A549 (cell line): ENCODE results near the gene FOCAD. TPM values are rescaled to one million over a fixed set of nuclear protein-coding genes. Genes with fewer than 3 reads are reported as not detected.
"Not testable (repeated sequence)": the region's sequence is repeated elsewhere in the genome, so short reads cannot be mapped to it uniquely, and the experiment has no call there.

Experiments
- ATAC-seq, 2 experiments: fragments of 200-7000 bp in 1 of 2; fragments of >200 bp in 1 of 2; cut with Nextera tagmentation in 1 of 2; cut with Tn5 transposase in 1 of 2; 3 replicates each; pipeline versions ENCODE4 v1.8.0 to v1.9.1; 2018 to 2020; ENCODE audit warnings: mild to moderate bottlenecking in 1 of 2, moderate library complexity in 1 of 2
- CTCF ChIA-PET: fragments of 300-600 bp; sonication (Branson Sonifier 250); formaldehyde crosslinking; extraction: SDS; loops from one replicate; lab custom pipeline; 2021; ENCODE audit warnings: antibody characterized with exemption, inconsistent platforms; lab: Yijun Ruan, JAX
- POLR2A ChIA-PET: fragments of 350-600 bp; formaldehyde crosslinking; extraction: SDS; loops from one replicate; lab custom pipeline; 2021; ENCODE audit warnings: antibody characterized with exemption, inconsistent platforms; lab: Yijun Ruan, JAX
- DNase-seq, 2 experiments: peaks; one replicate each; pipeline versions ENCODE4 v3.0.0 to v3.0.0-alpha.2; 2011 to 2016; ENCODE audit warnings: low read depth in 1 of 2, low spot score in 1 of 2
- FAIRE-seq: peaks from 2 replicates; lab custom pipeline; 2011; peaks lifted over from hg19 to GRCh38; lab: Jason Lieb, UNC
- H3K27ac ChIP-seq, 2 experiments: fragments of >200 bp; sonication (Bioruptor Twin); formaldehyde crosslinking; 3 replicates each; pipeline ENCODE4 v1.5.1; 2016 to 2017
- H3K4me1 ChIP-seq: fragments of >200 bp; sonication (Bioruptor Twin); formaldehyde crosslinking; 3 replicates; pipeline ENCODE4 v1.6.1; 2016
- H3K4me2 ChIP-seq: fragments of >200 bp; sonication (Bioruptor Twin); formaldehyde crosslinking; 3 replicates; pipeline ENCODE4 v1.6.1; 2016
- H3K4me3 ChIP-seq: fragments of >200 bp; sonication (Bioruptor Twin); formaldehyde crosslinking; 3 replicates; pipeline ENCODE4 v1.5.1; 2016
- H3K9me3 ChIP-seq: fragments of >200 bp; sonication (Bioruptor Twin); formaldehyde crosslinking; 3 replicates; pipeline ENCODE4 v1.6.1; 2016
- CHD2 ChIP-seq: fragments of 150-350 bp; IDR thresholded peaks from 2 replicates; pipeline ENCODE4 v1.6.1; 2014; ENCODE audit warnings: low read length; ENCODE audit not compliant: partially characterized antibody
- FOSB ChIP-seq: fragments of 250-450 bp; sonication (Bioruptor Pico); IDR thresholded peaks from 2 replicates; pipeline ENCODE4 v1.5.0; 2020; ENCODE audit warnings: mild to moderate bottlenecking, moderate library complexity
- FOSL2 ChIP-seq, 2 experiments: fragments of 450-650 bp in 1 of 2; fragments of >200 bp in 1 of 2; sonication (Bioruptor Twin) in 1 of 2; formaldehyde crosslinking; IDR thresholded peaks; 2 replicates each; pipeline versions ENCODE4 v1.5.0 to v1.6.1; 2016 to 2020; ENCODE audit warnings: mild to moderate bottlenecking in 1 of 2, moderate library complexity in 1 of 2
- HEYL ChIP-seq: fragments of 250-450 bp; sonication (Bioruptor Pico); IDR thresholded peaks from 2 replicates; pipeline ENCODE4 v1.8.0; 2021; ENCODE audit warnings: mild to moderate bottlenecking, moderate library complexity
- HOXA7 ChIP-seq: fragments of 250-450 bp; sonication (Bioruptor Pico); IDR thresholded peaks from 2 replicates; pipeline ENCODE4 v1.5.0; 2020; ENCODE audit warnings: mild to moderate bottlenecking, moderate library complexity
- HOXB13 ChIP-seq: fragments of 250-450 bp; sonication (Bioruptor Pico); IDR thresholded peaks from 2 replicates; pipeline ENCODE4 v1.5.0; 2020; ENCODE audit warnings: low read depth, mild to moderate bottlenecking, moderate library complexity
- KDM1A ChIP-seq: fragments of 200-600 bp; sonication (generic); IDR thresholded peaks from 2 replicates; pipeline ENCODE4 v1.6.1; 2016; ENCODE audit warnings: low read depth, mild to moderate bottlenecking
- MAZ ChIP-seq: fragments of 150-350 bp; IDR thresholded peaks from 2 replicates; pipeline ENCODE4 v1.6.1; 2014; ENCODE audit warnings: antibody characterized with exemption, low read depth, low read length, borderline replicate concordance
- MYC ChIP-seq: IDR thresholded peaks from 2 replicates; pipeline ENCODE4 v1.6.1; 2012; ENCODE audit warnings: mild to moderate bottlenecking, inconsistent platforms, low read length, improper control_type of control experiment, borderline replicate concordance
- NPAS2 ChIP-seq: fragments of 250-450 bp; sonication (Bioruptor Pico); IDR thresholded peaks from 2 replicates; pipeline ENCODE4 v1.8.0; 2022; ENCODE audit warnings: mild to moderate bottlenecking, moderate library complexity, borderline replicate concordance
- PBX3 ChIP-seq: IDR thresholded peaks from 2 replicates; pipeline ENCODE4 v1.6.1; 2012
- PHF8 ChIP-seq: fragments of 200-600 bp; sonication (generic); IDR thresholded peaks from 2 replicates; pipeline ENCODE4 v1.6.1; 2016; ENCODE audit warnings: low read depth, mild to moderate bottlenecking, antibody characterized with exemption, moderate library complexity, borderline replicate concordance
- POLR2A ChIP-seq: IDR thresholded peaks from 2 replicates; pipeline ENCODE4 v1.6.1; 2012; ENCODE audit warnings: mild to moderate bottlenecking, low read length
- RARB ChIP-seq: fragments of 250-450 bp; sonication (Bioruptor Pico); IDR thresholded peaks from 2 replicates; pipeline ENCODE4 v1.8.0; 2021; ENCODE audit warnings: mild to moderate bottlenecking, moderate library complexity
- RCOR1 ChIP-seq: fragments of 150-350 bp; IDR thresholded peaks from 2 replicates; pipeline ENCODE4 v1.6.1; 2014; ENCODE audit warnings: antibody characterized with exemption, low read length, low read depth
- REST ChIP-seq: fragments of 200-600 bp; sonication (generic); IDR thresholded peaks from 2 replicates; pipeline ENCODE4 v1.6.1; 2016; ENCODE audit warnings: antibody characterized with exemption, mild to moderate bottlenecking, moderate library complexity
- RFX5 ChIP-seq: fragments of 450-650 bp; IDR thresholded peaks from 2 replicates; pipeline ENCODE4 v1.7.1; 2014; ENCODE audit warnings: antibody characterized with exemption, mild to moderate bottlenecking, moderate library complexity
- SMC3 ChIP-seq: fragments of >200 bp; sonication (Bioruptor Twin); formaldehyde crosslinking; IDR thresholded peaks from 3 replicates; pipeline ENCODE4 v1.6.1; 2018; ENCODE audit warnings: inconsistent platforms
- SREBF2 ChIP-seq: fragments of 450-650 bp; IDR thresholded peaks from 2 replicates; pipeline ENCODE4 v1.6.1; 2014; ENCODE audit warnings: mild to moderate bottlenecking, moderate library complexity
- ZNF302 ChIP-seq: fragments of 250-450 bp; sonication (Bioruptor Pico); IDR thresholded peaks from 2 replicates; pipeline ENCODE4 v1.9.0; 2021; ENCODE audit warnings: inconsistent platforms, mild to moderate bottlenecking, moderate library complexity
- WGBS: methylation state at CpG from one replicate; pipeline ENCODE4 v1.1.6; 2017; ENCODE audit errors: missing lambda C conversion rate; 5-methylcytosine and 5-hydroxymethylcytosine counted together
- polyA plus RNA-seq, 4 experiments: library from polyadenylated mRNA; depleted of rRNA in 3 of 4; stranded (reverse); fragments of >200 nt; fragmentation: RNase III in 1 of 4; extraction: RNeasy Plus Mini Kit Qiagen cat#74134 plus additional on column Dnase treatment in 1 of 4; gene quantifications; 2 replicates in 3 of 4; 3 replicates in 1 of 4; pipeline ENCODE4 v1.2.3, GENCODE V29; 2011 to 2017

The FOCAD gene
- polyA plus RNA-seq, 2 of the 4 experiments (the other 2 are of a cell fraction), result 22.0 to 53.8 TPM

- CTCF ChIA-PET, result interaction anchor here (1.0 to 2.1 kb wide), 3 partner anchors 12 to 271 kb away, joined by 3 to 5 read pairs (median 4); no protein-coding TSS in a partner anchor
- no peak for FAIRE-seq
- no peak overlapping the region for H3K4me2 ChIP-seq
- TF ChIP-seq SMC3 (no peak), REST (no peak), ZNF302 (no peak), POLR2A (no peak), RFX5 (no peak)
- TF ChIP-seq, all 56 proteins: peak for 0
- WGBS, result 90% methylated on average over 6 of the region's 6 CpGs
- Histone ChIP-seq H3K4me1 (no peaks in the 10 kb centered on the region), H3K9me3 (no peaks in the 10 kb centered on the region), H3K27ac (no peak overlapping the region), H3K4me3 (no peak overlapping the region)
- ATAC-seq, result no peak
- no peak for DNase-seq
- POLR2A ChIA-PET, result no interaction called here
Observed at GRCh38 chr9:20670395-20670794, 13.7 kb upstream of the FOCAD start.

DNA sequence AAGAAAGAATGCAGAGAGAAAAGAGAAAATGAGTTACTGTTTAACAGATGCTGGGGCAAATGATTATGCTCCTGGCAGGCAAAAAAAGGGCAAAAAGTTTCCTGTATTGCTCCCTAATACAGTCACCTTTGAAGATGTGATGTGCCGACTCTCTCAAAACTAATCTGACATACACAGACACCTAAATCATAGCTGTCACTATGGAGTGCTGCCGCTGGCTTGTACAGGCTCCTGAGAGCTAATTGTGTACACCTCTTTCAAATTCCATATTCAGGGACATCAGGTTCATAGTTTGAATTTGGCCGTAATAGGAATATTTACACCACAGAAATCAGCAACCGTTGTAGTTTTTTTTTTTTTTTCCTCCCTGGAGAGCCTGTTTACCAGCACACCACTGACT is 12.4 kb upstream of the FOCAD start:
- DNase-seq (no peak), ATAC-seq (no peak), FAIRE-seq (no peak)
- H3K4me1 ChIP-seq, result no peaks in the 10 kb centered on the region
- POLR2A ChIA-PET, result interaction anchor here (2.1 kb wide), 1 partner anchor 13 kb away, joined by 10 read pairs; the partner anchor contains the start of gene FOCAD
- H3K27ac ChIP-seq, result no peak overlapping the region
- TF ChIP-seq NPAS2 (CRISPR knock-in tag) (no peak), MAZ (no peak), ZNF302 (no peak), POLR2A (no peak), KDM1A (no peak), FOSL2 (IDR thresholded peaks at IDR 0.05) (no peak), FOSL2 (CRISPR knock-in tag; IDR thresholded peaks at IDR 0.05) (no peak), PBX3 (no peak), HOXA7 (no peak), FOSB (CRISPR knock-in tag) (no peak), MYC (no peak), CHD2 (no peak)
- H3K9me3 ChIP-seq, result 0 out of 3 replicates have a peak, but pooled peaks cover 2% of the 10 kb centered on the region
- H3K4me2 ChIP-seq, result no peak overlapping the region
- 93% methylated on average over 4 of the region's 4 CpGs for WGBS
- CTCF ChIA-PET, result interaction anchor here (0.8 to 2.1 kb wide), 3 partner anchors 13 to 317 kb away, joined by 3 to 5 read pairs (median 4); no protein-coding TSS in a partner anchor
- no peak overlapping the region for H3K4me3 ChIP-seq

DNA sequence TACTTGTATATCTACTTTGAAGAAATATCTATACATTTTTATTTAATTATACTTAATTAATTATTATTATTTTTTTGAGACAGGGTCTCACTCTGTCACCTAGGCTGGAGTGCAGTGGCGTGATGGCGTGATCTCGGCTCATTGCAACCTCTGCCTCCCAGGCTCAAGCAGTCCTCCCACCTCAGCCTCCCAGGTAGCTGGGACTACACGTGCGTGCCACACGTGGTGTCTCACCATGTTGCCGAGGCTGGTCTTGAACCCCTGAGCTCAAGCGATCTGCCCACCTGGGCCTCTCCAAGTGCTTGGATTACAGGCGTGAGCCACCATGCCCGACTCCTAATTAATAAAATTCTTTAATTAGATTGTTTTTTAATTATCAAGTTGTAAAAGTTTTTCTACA is 10.5 kb upstream of the FOCAD start:
- FAIRE-seq, H3K4me2 ChIP-seq, H3K4me1 ChIP-seq, H3K27ac ChIP-seq, H3K9me3 ChIP-seq, DNase-seq, H3K4me3 ChIP-seq, ATAC-seq, POLR2A ChIA-PET, CTCF ChIA-PET: not testable (repeated sequence)
- WGBS, result 93% methylated on average over 10 of the region's 10 CpGs

DNA sequence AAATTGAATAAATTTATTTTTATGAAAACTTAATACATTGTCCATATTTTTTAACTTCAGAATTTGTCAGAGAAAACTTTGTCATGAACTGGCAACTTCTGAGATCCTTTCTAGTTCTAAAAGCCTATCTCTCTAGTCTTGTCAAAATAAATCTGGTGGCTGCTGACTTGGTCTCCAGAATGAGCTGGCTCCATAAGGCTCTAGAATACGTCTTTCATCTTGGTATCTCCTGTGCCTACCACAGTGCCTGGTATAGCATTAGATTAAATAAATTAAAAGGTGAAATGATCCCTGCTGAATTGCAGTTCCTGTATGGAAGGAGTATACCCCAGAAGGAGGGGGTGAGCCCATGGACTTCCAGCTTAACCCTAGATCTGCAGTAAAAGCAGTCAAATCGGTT is 2.6 kb upstream of the FOCAD start:
- TF ChIP-seq RCOR1, result no peak
- TF ChIP-seq SREBF2, result no peak
- no peak for TF ChIP-seq HEYL (CRISPR knock-in tag)
- TF ChIP-seq PHF8, result no peak
- no peak for TF ChIP-seq HOXB13 (CRISPR knock-in tag)
- no peak for TF ChIP-seq RARB (CRISPR knock-in tag)
- 84% methylated on average over 2 of the region's 2 CpGs for WGBS
- FAIRE-seq (no peak), ATAC-seq (no peak), DNase-seq (no peak)
- Histone ChIP-seq H3K4me1 (peaks cover 37% of the 10 kb centered on the region), H3K4me3 (no peak overlapping the region), H3K9me3 (0 out of 3 replicates have a peak, but pooled peaks cover 3% of the 10 kb centered on the region), H3K27ac (no peak overlapping the region), H3K4me2 (no peak overlapping the region)
- ChIA-PET CTCF (interaction anchor here (0.5 to 0.6 kb wide), 2 partner anchors 66 to 194 kb away, joined by 4 read pairs; no protein-coding TSS in a partner anchor), POLR2A (no interaction called here)
